ENCODE data around the gene GPRIN2.
"Not testable (repeated sequence)": the region's sequence is repeated elsewhere in the genome, so short reads cannot be mapped to it uniquely, and the experiment has no call there.

GPRIN2 gene

DNA sequence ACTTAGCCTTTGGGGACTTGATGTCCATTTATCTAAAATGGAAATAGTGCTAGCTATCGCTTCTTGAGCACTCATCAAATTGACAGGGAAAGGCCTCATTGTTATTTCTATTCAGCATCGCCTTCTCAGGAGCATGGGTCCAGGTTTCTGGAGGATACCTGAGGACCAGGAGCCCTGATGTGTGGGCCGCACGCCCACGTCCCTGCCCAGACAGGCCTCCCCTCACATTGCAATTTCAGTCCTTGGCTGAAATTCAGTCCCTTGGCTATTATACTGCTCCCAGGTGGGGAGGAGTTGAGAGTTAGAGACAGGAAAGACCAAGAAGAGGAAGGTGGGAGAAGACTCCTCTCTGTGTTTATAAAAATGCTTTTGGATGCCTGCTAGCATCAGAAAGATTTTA is 38.9 kb downstream of the GPRIN2 start:
- no peak for DNase-seq

DNA sequence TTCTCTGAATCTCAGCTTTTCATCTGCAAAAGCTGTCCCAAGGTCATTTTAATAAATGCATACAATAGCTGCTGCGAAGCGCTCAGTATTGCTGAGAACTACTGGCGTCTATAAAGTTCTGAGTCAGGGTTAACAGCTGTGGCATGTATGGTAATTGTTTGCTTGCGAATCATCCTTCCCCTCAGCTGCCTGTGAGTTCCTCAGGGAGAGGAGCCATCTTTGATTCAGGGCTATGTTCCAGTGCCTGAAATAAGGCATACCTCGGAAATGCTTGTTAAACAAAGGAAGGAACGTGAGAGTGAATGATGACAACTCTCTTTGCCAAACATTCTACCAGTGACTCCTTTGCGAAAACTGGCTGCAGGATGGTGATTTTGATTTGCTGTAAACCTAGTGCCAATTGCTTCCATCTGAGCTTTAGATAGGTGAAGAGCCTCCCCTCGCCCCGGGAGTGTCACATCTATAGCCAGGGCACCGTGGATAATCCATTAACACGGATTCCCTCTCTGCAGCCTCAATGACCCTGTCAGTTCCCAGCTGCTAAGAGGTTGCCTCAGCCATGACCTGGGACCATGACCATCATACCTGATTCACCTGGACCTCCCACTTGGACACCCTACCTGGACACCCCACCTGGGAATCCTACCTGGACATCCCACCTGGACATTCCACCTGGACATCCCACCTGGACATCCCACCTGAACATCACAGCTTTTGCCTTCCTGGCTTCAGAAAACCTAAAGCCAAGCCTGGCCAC is 39.6 kb downstream of the GPRIN2 start:
- peak; percentile 89 for DNase-seq

DNA sequence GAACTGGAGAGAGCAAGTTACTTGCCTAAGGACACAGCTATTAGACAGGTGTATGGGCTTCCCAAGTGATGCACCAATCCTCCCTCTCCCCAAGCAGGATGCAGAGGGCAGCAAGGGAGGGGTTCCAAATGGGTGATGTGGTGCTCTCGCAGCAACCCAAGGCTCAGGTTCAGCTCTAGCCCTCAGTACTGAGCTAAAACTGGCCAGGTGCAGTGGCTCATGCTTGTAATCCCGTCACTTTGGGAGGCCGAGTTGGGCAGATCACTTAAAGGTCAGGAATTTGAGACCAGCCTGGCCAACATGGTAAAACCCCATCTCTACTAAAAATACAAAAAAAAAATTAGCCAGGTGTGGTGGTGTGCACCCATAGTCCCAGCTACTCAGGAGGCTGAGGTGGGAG is 40.7 kb downstream of the GPRIN2 start:
- DNase-seq = no peak

DNA sequence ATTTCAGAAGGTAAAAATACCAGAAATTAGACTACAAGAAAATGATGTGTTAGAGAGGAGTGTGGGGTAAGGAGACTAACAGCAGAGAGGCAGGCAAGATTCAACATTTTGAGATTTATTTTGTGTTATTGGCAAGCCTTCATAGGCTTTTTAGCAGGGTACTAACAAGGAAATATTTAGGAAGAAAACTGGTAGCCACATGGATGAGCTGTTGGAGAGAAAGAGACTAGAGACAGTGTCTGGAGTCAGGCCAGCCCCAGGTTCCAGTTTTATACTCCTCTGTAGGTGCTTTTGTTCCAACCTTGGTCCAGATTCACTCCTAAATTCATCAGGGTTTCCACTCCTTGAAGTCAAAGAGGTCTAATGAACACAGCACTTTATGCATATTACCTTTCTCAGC is 41.1 kb downstream of the GPRIN2 start:
- no peak for DNase-seq

DNA sequence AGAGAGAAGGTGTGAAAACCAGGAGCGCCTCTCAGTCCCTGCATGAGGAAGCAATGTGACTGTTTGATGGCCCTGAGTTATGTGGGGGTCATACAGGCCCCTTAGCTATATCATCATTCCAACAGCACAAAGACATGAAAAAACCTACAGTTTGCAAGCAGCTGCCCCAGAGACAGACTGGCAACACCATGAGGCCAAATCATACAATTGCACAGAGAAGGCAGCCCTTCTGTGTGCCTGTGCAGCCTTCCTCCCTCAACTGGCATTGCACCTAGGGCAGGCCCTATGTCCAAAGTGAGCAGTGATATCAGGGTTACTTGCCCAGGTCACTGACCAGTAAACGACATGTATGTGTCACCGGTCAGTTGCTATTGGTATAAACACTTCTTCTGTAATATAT is 41.6 kb downstream of the GPRIN2 start:
- no peak for DNase-seq

DNA sequence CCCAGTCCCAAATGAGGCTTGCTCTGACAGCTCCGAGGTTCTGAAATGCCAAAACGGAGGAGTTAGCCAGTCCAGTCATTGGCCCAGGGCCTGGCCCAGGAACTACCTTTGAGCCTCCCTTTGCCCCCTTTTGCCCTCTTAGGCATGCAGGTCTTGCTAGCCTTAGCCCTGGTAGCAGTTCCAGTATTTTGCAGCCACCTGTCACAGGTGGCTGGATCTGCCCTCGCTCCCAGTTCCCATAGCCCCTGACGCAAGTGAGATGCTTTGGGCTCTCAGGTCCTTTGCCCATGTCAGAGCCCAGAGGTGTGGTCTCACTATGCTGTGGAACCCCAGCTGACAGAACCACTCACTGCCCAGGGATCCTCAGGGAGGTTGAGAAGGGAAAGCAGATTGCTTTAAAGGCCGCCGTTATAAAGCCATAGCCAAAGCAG is 42.0 kb downstream of the GPRIN2 start:
- DNase-seq = no peak

DNA sequence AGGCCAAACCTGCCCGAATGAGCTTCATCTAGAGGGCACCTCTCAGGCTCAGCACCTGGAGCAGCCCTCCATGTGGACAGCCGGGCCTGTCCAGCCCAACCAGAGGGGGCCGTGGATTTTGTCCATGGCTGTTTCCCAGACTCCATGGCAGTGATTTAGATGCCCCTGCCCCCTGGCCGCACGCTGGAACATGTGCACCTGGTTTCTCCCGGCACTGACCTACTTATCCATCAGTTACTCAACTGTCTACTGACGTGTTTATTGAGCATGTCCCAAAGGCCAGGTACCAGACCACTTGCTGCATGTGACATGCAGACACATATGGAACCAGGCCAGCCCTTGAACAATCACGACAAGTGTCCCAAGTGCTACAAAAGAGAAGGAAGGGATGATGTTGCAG is 43.1 kb downstream of the GPRIN2 start:
- not testable (repeated sequence) for DNase-seq

DNA sequence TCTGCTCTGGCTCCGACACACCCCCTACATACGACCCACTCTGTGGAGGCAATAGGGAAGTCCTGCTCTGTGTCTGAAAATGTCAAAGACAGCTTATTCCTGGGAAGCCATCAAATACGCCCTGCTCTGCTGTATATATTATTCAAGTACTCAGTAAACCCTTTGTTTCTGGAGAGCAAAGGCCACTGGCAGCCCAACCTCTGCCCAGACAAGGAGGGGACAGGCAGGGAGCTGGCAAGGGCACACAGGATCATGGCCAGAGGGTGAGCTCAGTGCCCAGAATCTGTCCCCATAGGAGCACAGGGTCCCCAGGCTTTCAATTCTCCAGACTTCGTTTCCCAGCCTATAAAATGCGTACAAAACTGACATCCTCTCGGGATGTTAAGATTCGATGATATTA is 43.7 kb downstream of the GPRIN2 start:
- not testable (repeated sequence) for DNase-seq

DNA sequence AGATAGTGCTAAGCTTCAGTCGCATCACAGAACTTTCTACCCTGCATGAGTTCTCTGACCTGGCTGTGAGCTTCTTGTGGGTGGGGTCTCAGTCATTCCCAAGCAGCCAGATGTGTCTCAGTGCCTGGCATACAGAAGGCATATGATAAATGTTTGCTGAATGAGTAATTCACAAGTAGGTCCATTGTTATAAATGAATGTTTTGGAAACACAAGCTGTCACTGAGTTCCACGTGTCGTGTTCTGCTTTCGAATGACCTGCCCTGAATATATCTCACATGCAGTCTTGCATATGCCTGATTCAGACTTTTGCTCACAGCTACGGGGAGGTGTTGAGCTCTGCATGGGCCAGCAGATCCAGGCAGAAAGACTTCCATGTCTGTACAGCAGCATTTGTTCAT is 44.5 kb downstream of the GPRIN2 start:
- not testable (repeated sequence) for DNase-seq
